HG02970 (cell line): ENCODE results near the gene ROR2.

Experiments
- ATAC-seq: cut with Tn5 transposase; IDR thresholded peaks from one replicate; pipeline ENCODE4 v1.9.1; 2021; ENCODE audit warnings: mild to moderate bottlenecking, moderate library complexity, moderate number of reproducible peaks; ENCODE audit not compliant: unreplicated experiment, low FRiP score

ROR2 gene

GRCh38 chr9:91729558-91729842 is 220.5 kb downstream of the ROR2 start:
- ATAC-seq: no peak

GRCh38 chr9:91727972-91728371 is 222.1 kb downstream of the ROR2 start:
- ATAC-seq: no peak

GRCh38 chr9:91727316-91727861 is 222.6 kb downstream of the ROR2 start:
- ATAC-seq: no peak

- ATAC-seq: no peak
Observed at GRCh38 chr9:91726406-91727100, 223.5 kb downstream of the ROR2 start.

- ATAC-seq: no peak
Observed at GRCh38 chr9:91725651-91726050, 224.4 kb downstream of the ROR2 start.

- ATAC-seq: no peak
Observed at GRCh38 chr9:91724609-91725505, 225.2 kb downstream of the ROR2 start.

- no peak for ATAC-seq
Observed at GRCh38 chr9:91724068-91724440, 226.0 kb downstream of the ROR2 start.

- ATAC-seq: no peak
Observed at GRCh38 chr9:91723420-91724067, 226.5 kb downstream of the ROR2 start.

- ATAC-seq: no peak
Observed at GRCh38 chr9:91720751-91721705, 229.0 kb downstream of the ROR2 start.

- ATAC-seq: no peak
Observed at GRCh38 chr9:91720313-91720712, 229.7 kb downstream of the ROR2 start.

- no peak for ATAC-seq
Observed at GRCh38 chr9:91718071-91718470, 232.0 kb downstream of the ROR2 start.

- no peak for ATAC-seq
Observed at GRCh38 chr9:91716815-91717214, 233.2 kb downstream of the ROR2 start.

- no peak for ATAC-seq
Observed at GRCh38 chr9:91716239-91716638, 233.8 kb downstream of the ROR2 start.

GRCh38 chr9:91714874-91715615 is 235.0 kb downstream of the ROR2 start:
- no peak for ATAC-seq

- no peak for ATAC-seq
Observed at GRCh38 chr9:91714020-91714806, 235.8 kb downstream of the ROR2 start.

- no peak for ATAC-seq
Observed at GRCh38 chr9:91712811-91713210, 237.2 kb downstream of the ROR2 start.

GRCh38 chr9:91711755-91712601 is 238.1 kb downstream of the ROR2 start:
- peak; percentile 78 for ATAC-seq

- no peak for ATAC-seq
Observed at GRCh38 chr9:91710158-91710557, 239.9 kb downstream of the ROR2 start.
